Kidney epithelial cell (primary cell): Measurements from ENCODE around the gene XRCC2. TPM values are rescaled to one million over a fixed set of nuclear protein-coding genes. Genes with fewer than 3 reads are reported as not detected.
"Not testable (repeated sequence)": the region's sequence is repeated elsewhere in the genome, so short reads cannot be mapped to it uniquely, and the experiment has no call there.

Experiments
- DNase-seq: peaks from one replicate; pipeline ENCODE4 v3.0.0-alpha.2; 2010; ENCODE audit warnings: low read depth
- H3K27me3 ChIP-seq: 2 replicates; pipeline ENCODE4 v1.6.0; 2011; ENCODE audit warnings: low read length; ENCODE audit not compliant: control insufficient read depth, insufficient read depth
- H3K36me3 ChIP-seq: 2 replicates; pipeline ENCODE4 v1.5.1; 2011; ENCODE audit warnings: low read length; ENCODE audit not compliant: control insufficient read depth, insufficient read depth
- H3K4me3 ChIP-seq: 2 replicates; pipeline ENCODE4 v1.5.1; 2011; ENCODE audit warnings: low read depth, mild to moderate bottlenecking, control low read depth, low read length
- total RNA-seq: library from RNA; depleted of rRNA; stranded (reverse); fragments of >200 nt; gene quantifications from 2 replicates; pipeline ENCODE4 v1.2.3, GENCODE V29; 2015
- TF ChIP-seq, protein P1 (sequence below): IDR thresholded peaks from 2 replicates; pipeline ENCODE4 v1.5.1; 2011; ENCODE audit warnings: mild to moderate bottlenecking, moderate library complexity, low read length, control low read depth, inconsistent platforms; ENCODE audit not compliant: insufficient read depth, poor library complexity, severe bottlenecking

The XRCC2 gene
- total RNA-seq, 1 donor from 2014 or later, result 3.2 TPM

DNA sequence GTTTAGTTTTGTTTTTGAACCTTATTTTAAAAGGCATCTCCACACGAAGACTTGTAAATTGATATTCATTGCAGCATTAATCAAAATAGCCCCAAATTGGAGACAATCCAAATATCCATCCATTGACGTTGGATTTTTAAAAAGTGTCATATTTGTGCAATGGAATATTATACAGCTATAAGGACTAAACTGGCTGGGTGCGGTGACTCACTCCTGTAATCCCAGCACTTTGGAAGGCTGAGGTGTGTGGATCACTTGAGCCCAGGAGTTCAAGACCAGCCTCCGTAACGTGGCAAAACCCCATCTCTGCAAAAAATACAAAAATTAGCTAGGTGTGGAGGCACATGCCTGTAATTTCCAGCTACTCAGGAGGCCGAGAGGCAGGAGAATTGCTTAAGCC lies 35.1 kb downstream of the XRCC2 start:
- Histone ChIP-seq H3K4me3 (no peak overlapping the region), H3K36me3 (no peaks in the 10 kb centered on the region), H3K27me3 (no peaks in the 10 kb centered on the region)
- TF ChIP-seq, protein P1, sequence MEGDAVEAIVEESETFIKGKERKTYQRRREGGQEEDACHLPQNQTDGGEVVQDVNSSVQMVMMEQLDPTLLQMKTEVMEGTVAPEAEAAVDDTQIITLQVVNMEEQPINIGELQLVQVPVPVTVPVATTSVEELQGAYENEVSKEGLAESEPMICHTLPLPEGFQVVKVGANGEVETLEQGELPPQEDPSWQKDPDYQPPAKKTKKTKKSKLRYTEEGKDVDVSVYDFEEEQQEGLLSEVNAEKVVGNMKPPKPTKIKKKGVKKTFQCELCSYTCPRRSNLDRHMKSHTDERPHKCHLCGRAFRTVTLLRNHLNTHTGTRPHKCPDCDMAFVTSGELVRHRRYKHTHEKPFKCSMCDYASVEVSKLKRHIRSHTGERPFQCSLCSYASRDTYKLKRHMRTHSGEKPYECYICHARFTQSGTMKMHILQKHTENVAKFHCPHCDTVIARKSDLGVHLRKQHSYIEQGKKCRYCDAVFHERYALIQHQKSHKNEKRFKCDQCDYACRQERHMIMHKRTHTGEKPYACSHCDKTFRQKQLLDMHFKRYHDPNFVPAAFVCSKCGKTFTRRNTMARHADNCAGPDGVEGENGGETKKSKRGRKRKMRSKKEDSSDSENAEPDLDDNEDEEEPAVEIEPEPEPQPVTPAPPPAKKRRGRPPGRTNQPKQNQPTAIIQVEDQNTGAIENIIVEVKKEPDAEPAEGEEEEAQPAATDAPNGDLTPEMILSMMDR, result no peak
- DNase-seq, result no peak

DNA sequence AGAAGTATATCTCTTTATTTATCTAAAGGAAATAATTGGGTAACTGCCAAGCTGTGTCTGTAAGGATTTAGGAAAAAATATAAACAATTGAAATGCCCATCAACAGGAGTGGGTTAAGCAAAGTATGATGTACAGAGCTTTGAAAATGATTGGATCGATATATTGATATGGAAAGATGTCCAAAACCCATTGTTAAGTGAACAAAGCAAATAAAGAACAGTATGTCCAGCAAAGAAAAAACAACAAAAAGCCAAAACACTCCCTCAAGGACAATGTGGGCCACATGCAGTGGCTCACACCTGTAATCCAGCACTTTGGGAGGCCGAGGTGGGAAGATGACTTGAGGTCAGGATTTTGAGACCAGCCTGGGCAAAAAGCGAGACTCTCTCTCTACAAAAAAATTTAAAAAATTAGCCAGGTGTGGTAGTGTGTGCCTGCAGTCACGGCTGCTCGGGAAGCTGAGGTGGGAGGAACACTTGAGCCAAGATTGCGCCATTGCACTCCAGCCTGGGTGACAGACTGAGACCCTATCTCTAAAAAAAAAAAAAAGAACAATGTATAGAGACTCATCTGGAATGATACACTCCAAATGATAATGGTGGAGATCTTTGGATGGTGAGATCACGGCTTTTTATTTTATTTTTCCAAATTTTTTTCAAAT lies 37.9 kb downstream of the XRCC2 start:
- DNase-seq, result no peak
- H3K4me3 ChIP-seq, result no peak overlapping the region
- no peaks in the 10 kb centered on the region for H3K27me3 ChIP-seq
- H3K36me3 ChIP-seq, result no peaks in the 10 kb centered on the region
- TF ChIP-seq, protein P1, result no peak

DNA sequence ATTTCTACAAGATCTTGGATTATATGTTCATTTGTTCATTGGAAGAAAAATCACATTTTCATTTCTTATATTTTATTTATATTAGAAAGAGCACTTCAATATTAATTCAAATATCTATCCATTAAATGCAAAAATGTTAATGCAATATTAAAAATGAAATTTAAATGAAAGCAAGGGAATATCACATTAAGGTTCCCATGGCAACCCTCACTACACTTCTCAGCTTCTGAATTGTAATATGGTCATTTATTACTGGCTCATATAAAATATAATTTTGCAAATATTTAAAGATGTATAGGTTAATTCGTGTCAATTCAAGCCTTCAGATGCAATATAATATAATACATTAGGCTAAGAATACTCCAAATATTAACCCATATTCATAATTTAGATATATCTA lies 38.8 kb downstream of the XRCC2 start:
- TF ChIP-seq, protein P1, result no peak
- no peaks in the 10 kb centered on the region for H3K27me3 ChIP-seq
- no peak for DNase-seq
- H3K4me3 ChIP-seq, result no peak overlapping the region
- H3K36me3 ChIP-seq, result no peaks in the 10 kb centered on the region

DNA sequence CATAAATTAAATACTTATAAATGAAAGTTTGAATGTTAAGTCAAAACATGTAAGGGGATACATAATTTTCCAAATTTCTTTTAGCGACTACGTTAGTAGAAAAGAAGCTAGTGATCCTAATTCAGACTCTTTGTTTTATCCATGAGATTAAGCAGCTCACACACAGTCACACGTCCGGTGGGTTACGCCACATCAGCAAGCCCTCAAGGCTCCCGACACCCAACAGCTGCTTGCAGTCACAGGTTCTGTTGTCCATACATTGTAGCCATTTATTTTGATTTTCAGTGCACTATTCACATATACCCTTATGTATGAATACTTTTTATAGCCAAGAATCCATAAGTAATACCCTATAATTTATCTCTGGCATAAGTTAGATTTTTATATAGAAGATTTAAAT lies 39.5 kb downstream of the XRCC2 start:
- H3K4me3 ChIP-seq, result no peak overlapping the region
- DNase-seq, result no peak
- H3K36me3 ChIP-seq, result no peaks in the 10 kb centered on the region
- no peaks in the 10 kb centered on the region for H3K27me3 ChIP-seq
- TF ChIP-seq, protein P1, result no peak

DNA sequence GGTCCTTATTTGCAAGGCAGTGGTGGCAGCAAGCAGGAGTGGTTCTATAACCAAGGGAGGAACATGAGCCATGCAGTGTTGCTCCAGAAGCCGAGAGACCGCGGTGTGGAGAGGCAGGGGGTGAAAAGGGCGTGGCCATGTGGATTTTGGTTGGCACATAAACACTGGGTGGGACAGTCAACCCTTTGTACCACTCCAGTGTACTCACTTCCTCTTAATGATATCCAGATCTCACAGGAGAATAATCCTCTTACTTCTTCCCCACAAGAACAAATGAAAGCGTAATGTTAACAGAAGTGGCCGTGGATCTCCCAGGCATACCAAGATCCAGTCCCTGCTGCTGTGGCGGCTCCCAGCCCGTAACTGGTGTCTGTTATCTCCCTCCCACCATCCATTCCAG lies 42.4 kb downstream of the XRCC2 start:
- Histone ChIP-seq H3K4me3 (no peak overlapping the region), H3K27me3 (no peaks in the 10 kb centered on the region), H3K36me3 (no peaks in the 10 kb centered on the region)
- TF ChIP-seq, protein P1, result no peak
- no peak for DNase-seq

DNA sequence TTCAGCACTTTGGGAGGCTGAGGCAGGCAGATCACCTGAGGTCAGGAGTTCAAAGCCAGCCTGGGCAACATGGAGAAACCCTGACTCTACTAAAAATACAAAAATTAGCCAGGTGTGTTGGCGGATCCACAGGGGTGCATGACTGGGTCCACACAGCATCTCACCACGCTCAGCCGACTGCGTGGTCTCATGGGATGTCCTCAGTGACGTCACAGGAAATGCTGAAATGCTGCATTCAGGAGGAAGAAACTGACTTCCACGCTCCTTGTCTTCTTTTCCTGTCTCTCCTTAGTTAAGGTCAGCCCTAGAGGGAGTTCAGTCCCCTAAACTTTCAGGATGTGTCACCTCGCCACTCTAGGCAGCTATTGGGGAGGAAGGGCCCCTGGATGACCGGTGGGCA lies 42.9 kb downstream of the XRCC2 start:
- TF ChIP-seq, protein P1, result no peak
- H3K36me3 ChIP-seq, result no peaks in the 10 kb centered on the region

DNA sequence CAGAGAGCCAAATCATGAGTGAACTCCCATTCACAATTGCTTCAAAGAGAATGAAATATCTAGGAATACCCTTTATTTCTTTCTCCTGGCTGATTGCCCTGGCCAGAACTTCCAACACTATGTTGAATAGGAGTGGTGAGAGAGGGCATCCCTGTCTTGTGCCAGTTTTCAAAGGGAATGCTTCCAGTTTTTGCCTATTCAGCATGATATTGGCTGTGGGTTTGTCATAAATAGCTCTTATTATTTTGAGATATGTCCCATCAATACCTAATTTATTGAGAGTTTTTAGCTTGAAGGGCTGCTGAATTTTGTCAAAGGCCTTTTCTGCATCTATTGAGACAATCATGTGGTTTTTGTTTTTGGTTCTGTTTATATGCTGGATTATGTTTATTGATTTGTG lies 47.2 kb downstream of the XRCC2 start:
- not testable (repeated sequence) for H3K4me3 ChIP-seq, DNase-seq, H3K36me3 ChIP-seq, H3K27me3 ChIP-seq

More for the DNA sequence above, 42.9 kb downstream of the XRCC2 start:
- H3K4me3 ChIP-seq, result no peak overlapping the region
- DNase-seq, result no peak
- no peaks in the 10 kb centered on the region for H3K27me3 ChIP-seq
